Measurements from ENCODE around the gene LOX. TPM values are rescaled to one million over a fixed set of nuclear protein-coding genes. Genes with fewer than 3 reads are reported as not detected.

The LOX gene
- not detected in 2 replicates for total RNA-seq (2014; rRNA removed; shearing (Covaris generic))

GRCh38 chr5:122078116-122079110 lies at the start of gene LOX:
TSS of gene LOX (minus strand) at chr5:122078259. CDS start at chr5:122077985, 274 bp downstream.

Other genes starting within 250 kb of the LOX start
- gene FTMT, start 226.4 kb downstream of the LOX start, total RNA-seq (2014; rRNA removed; shearing (Covaris generic)): not detected in 2 replicates
- gene SRFBP1, start 116.3 kb downstream of the LOX start, total RNA-seq (2014; rRNA removed; shearing (Covaris generic)): 12.2 and 19.6 TPM in 2 replicates
- 0.05 TPM in 1 of 2 replicates, not detected in the other for gene ZNF474, start 51.3 kb upstream of the LOX start, total RNA-seq (2014; rRNA removed; shearing (Covaris generic))
- 0.83 TPM in 1 of 2 replicates, not detected in the other for gene SNCAIP, start 234.0 kb upstream of the LOX start, total RNA-seq (2014; rRNA removed; shearing (Covaris generic))